ENCODE data around the gene FAAP20.

Gene FAAP20, protein sequence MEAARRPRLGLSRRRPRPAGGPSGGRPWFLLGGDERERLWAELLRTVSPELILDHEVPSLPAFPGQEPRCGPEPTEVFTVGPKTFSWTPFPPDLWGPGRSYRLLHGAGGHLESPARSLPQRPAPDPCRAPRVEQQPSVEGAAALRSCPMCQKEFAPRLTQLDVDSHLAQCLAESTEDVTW

DNA sequence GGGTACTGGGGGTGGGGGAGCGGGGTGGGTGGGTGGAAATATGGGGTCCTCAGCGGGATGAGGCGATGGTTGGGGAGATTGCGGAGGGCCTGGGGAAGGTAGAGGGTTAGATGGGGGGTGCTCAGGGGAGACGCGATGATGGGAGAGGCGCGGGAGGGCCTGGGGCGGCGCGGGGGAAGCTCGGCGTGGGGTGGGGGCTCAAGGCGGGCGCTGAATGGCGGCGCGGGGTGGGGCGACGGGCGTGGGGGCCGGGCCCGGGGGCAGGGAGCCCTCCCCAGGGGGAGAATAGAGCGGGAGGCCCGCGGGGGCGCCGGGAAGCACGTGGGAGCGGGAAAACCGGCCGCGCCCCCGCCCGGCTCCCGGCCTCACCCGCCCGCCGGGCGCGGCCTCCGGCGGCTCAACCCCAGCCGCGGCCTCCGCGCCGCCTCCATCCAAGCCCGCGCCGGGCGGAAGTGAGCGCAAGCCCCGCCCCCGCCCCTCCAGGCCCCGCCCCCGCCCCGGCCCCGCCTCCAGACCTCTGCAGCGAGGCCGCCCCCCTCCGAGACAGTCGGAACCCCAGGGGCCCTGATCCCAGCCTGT, at the start of gene FAAP20:
Gene FAAP20, minus strand, starts transcription at position 454 of the 579 bp plus-strand sequence. Its CDS starts 23 bp downstream, at position 431.
- H3K4me3 Mint-ChIP-seq = peak within 1 kb of the TSS; percentile 82
- peaks cover 42% of the 10 kb centered on the region for H3K4me1 Mint-ChIP-seq (ENCODE audit: low read depth)
- peak within 1 kb of the TSS; percentile 88 for H3K27ac Mint-ChIP-seq
- peaks cover 4% of the 10 kb centered on the region for H3K36me3 Mint-ChIP-seq (ENCODE audit: low read depth)
- H3K9me3 Mint-ChIP-seq = no peaks in the 10 kb centered on the region
- H3K27me3 Mint-ChIP-seq = no peaks in the 10 kb centered on the region

DNA sequence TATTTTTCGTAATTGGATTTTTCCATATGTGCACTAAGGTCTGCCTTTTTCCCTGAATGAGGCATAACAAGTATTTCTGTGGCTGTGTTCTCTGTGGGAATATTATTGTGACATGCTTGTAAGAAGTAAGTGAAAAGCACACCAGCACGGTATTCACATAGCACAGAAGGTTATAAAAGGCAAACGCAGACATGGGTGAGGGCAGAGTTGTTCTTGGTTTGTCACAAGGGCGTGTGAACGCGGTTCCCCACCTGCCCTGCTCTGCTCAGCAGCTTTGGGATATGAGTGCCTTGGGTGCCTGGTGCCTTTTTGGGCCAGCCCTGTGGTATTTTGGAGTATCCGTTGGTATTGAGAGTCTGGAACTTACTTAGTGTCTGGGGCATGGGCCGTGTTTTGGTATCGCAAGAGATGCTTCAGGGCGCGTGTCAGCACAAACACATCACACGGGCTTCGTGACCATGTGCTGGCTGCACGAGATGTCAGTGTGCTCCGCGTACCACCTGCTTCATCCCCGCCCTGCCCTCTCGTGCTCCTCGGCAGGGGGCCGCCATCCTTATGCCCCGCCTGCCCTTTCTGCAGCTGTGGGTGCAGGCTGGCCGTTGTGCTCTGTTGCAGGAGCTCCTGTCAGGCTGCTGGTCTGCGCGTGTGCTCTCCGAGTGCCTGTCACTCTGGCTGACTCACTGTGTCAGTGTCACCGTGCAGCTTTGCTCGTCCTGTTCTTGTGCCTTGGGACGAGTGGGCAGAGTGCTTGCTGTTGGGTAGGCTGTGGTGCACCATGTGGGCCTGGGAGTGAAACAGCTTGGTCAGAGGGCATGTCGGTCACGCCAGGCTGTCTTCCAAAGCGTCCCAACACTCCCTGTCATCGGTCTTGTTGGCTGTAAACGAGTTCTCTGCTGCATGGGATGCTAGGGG, 48.5 kb upstream of the FAAP20 start:
- Mint-ChIP-seq H3K4me1 (ENCODE audit: low read depth) (peaks cover 86% of the 10 kb centered on the region), H3K27ac (no peak overlapping the region), H3K27me3 (no peaks in the 10 kb centered on the region), H3K9me3 (no peaks in the 10 kb centered on the region), H3K4me3 (no peak overlapping the region), H3K36me3 (ENCODE audit: low read depth) (peaks cover 25% of the 10 kb centered on the region)

DNA sequence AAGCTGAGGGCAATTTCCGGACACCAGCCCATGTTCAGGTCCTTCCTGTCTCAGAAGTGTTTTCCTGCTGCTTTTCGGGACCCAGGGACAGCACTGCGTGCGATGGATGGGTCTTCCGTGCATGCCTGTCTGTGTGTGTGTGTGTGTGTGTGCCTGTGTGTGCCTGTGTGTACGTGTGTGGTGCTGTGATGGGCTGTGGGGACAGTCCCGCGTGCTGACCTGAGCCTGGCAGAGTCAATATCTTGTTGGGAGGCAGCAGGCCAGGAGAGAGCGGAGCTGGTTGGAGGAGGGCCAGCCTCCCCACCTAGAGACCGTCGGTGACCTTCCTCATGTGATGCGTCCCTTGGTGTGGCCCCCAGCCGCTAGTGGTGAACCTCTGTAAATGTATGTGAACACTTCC, 47.2 kb upstream of the FAAP20 start:
- Mint-ChIP-seq H3K4me1 (ENCODE audit: low read depth) (peaks cover 86% of the 10 kb centered on the region), H3K9me3 (no peaks in the 10 kb centered on the region), H3K4me3 (no peak overlapping the region), H3K27me3 (no peaks in the 10 kb centered on the region), H3K27ac (peak overlapping the region; percentile 9), H3K36me3 (ENCODE audit: low read depth) (peaks cover 25% of the 10 kb centered on the region)

DNA sequence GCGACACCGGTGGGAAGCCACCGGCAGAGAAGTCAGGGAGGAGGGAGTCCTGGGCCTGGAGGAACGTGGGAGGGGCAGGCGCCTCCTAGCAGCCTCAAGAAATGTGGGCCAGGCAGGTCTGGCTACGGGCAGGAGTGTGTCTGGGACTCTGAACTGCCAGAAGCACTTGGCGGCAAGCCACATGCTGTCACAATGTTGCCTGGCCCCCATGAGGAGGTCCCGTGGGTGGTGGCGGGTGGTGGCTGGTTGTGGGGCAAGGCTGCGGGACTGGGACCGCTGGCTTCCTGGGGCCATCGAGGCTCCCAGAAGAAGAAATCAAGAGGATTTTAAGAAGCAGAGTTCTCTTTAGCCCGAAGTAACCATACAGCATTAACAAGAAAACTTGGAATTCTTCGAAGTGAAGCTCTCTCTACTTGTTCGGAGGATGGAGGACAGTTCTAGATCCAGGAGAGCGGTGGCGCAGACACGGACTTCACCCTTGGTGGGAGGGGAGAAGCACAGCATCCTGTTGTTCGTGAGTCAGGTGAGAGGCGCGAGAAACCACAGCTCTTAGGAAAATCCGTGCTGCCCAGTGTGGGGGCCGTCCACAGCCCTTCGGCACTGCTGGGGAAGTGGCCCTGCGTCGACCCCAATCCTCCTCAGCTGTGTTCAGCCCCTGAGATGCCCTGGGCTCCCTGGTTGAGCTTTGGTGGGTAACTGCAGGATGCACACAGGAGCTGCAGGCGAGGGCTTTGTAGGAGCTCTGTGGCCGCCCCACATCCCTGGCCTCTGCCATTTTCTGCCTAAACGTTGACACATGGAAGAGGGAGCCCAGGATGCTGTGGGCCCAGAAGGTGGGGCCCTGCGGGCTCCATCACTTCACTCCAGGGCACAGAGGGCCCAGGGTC, 45.9 kb upstream of the FAAP20 start:
- Mint-ChIP-seq H3K36me3 (ENCODE audit: low read depth) (peaks cover 25% of the 10 kb centered on the region), H3K9me3 (no peaks in the 10 kb centered on the region), H3K4me3 (peak overlapping the region; percentile 30)

DNA sequence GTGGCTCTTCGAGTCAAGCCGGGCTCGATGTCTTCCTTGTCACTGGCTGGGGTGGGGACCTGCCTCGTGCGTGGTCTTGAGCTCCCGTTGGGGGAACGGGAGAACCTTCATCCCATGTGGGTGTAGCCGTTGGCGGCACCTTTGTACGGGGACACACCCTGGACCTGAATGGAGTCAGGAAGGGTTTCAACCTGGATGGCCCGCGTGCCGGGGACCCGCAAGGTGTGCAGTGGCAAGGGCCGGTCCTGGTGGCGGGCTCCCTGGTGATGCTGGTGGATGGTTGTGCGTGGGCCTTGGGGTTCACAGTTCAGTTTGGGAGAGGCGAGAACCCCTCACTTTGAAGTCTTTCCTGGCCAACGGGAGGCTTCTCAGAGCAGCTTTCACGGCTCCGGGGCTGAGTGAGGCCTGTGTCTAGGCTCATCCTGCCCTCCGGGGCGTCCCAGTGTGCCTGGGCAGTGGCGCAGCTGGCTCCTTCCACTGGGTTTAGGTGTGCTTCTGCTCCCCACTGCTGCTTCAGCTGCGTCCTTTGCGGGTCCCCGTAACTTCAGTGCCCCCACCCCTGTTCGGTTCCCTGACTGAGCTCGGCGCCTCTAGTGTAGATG, 44.9 kb upstream of the FAAP20 start:
- no peaks in the 10 kb centered on the region for H3K9me3 Mint-ChIP-seq
- H3K27ac Mint-ChIP-seq = peak overlapping the region; percentile 65
- no peaks in the 10 kb centered on the region for H3K27me3 Mint-ChIP-seq
- peak overlapping the region; percentile 26 for H3K4me3 Mint-ChIP-seq
- peaks cover 25% of the 10 kb centered on the region for H3K36me3 Mint-ChIP-seq (ENCODE audit: low read depth)
- peaks cover 89% of the 10 kb centered on the region for H3K4me1 Mint-ChIP-seq (ENCODE audit: low read depth)

More for the DNA sequence above, 45.9 kb upstream of the FAAP20 start:
- Mint-ChIP-seq H3K4me1 (ENCODE audit: low read depth) (peaks cover 89% of the 10 kb centered on the region), H3K27me3 (no peaks in the 10 kb centered on the region), H3K27ac (peak overlapping the region; percentile 65)

DNA sequence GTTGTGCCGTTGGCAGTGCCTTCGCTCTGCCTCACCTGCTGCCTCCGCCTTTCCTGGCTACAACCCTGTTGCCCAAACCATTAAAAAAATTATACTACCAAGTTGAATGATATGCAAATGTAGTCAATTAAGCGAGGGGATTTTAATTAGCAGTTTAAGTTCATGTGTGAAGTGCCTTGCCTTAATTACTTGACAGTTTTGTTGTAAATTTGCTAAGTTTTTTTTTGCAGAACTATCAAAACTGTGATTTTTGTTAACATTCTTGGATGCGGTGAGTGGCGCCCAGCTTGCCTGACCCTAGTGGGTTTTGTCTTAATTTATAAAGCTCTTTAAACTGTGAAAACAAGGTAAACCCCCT, 44.4 kb upstream of the FAAP20 start:
- peaks cover 91% of the 10 kb centered on the region for H3K4me1 Mint-ChIP-seq (ENCODE audit: low read depth)
- H3K27ac Mint-ChIP-seq = peak overlapping the region; percentile 36
- H3K36me3 Mint-ChIP-seq (ENCODE audit: low read depth) = peaks cover 25% of the 10 kb centered on the region
- no peak overlapping the region for H3K4me3 Mint-ChIP-seq
- no peaks in the 10 kb centered on the region for H3K27me3 Mint-ChIP-seq
- no peaks in the 10 kb centered on the region for H3K9me3 Mint-ChIP-seq

DNA sequence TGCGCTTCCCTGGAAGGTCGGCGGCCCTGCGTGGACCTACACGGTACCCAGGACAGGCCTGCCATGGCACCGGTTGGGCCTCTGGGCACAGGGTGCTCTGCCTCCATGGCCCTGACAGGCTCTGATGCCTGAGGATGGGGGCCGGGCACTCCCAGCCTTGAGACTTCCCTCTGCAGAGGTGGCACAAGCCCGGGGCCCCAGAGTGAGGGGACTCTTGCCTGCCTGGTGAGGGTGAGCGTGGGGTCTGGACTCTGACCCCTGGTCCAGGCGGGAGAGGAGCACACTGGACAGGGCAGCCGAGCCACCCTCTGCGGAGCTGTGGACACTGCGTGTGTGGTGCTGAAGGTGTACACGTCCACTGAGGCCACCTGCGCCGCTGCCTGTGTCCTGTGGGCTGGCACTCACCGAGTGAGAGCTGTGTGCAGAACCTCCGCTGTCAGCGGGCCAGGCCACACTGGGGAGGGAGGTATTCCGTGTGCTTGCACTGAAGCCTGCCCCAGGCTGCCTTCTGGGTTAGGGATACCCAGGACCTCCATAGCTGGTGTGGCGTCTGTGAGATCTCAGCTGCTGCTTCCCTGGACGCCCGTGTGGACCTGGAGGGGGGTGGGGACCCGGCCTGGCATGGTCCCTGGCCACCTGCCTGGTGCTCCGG, 43.9 kb upstream of the FAAP20 start:
- H3K27ac Mint-ChIP-seq = no peak overlapping the region
- H3K4me3 Mint-ChIP-seq = no peak overlapping the region
- H3K36me3 Mint-ChIP-seq (ENCODE audit: low read depth) = peaks cover 21% of the 10 kb centered on the region
- peaks cover 91% of the 10 kb centered on the region for H3K4me1 Mint-ChIP-seq (ENCODE audit: low read depth)
- no peaks in the 10 kb centered on the region for H3K9me3 Mint-ChIP-seq
- H3K27me3 Mint-ChIP-seq = no peaks in the 10 kb centered on the region

DNA sequence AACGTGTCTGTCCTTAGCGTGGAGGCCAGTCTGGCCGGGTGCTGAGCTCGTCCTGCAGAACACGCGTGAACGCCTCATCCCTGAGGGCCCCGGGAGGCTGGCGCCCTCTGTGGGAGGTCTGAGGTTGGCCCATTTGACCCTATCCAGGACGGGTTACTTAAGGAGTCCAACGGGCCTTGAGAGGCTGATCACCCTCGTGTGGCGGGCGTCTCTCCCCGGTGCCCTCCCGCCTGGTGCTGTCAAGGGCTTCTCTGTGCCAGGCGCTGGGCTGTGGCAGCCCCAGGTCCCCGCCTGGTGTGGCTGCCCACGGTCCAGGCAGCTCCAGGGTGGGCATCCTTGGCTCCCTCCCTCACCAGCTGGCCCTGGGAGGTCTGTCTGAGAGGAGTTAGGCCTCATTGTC, 43.2 kb upstream of the FAAP20 start:
- Mint-ChIP-seq H3K27ac (peak overlapping the region; percentile 58), H3K4me1 (ENCODE audit: low read depth) (peaks cover 90% of the 10 kb centered on the region), H3K36me3 (ENCODE audit: low read depth) (peaks cover 17% of the 10 kb centered on the region), H3K27me3 (no peaks in the 10 kb centered on the region), H3K9me3 (no peaks in the 10 kb centered on the region), H3K4me3 (peak overlapping the region; percentile 37)

DNA sequence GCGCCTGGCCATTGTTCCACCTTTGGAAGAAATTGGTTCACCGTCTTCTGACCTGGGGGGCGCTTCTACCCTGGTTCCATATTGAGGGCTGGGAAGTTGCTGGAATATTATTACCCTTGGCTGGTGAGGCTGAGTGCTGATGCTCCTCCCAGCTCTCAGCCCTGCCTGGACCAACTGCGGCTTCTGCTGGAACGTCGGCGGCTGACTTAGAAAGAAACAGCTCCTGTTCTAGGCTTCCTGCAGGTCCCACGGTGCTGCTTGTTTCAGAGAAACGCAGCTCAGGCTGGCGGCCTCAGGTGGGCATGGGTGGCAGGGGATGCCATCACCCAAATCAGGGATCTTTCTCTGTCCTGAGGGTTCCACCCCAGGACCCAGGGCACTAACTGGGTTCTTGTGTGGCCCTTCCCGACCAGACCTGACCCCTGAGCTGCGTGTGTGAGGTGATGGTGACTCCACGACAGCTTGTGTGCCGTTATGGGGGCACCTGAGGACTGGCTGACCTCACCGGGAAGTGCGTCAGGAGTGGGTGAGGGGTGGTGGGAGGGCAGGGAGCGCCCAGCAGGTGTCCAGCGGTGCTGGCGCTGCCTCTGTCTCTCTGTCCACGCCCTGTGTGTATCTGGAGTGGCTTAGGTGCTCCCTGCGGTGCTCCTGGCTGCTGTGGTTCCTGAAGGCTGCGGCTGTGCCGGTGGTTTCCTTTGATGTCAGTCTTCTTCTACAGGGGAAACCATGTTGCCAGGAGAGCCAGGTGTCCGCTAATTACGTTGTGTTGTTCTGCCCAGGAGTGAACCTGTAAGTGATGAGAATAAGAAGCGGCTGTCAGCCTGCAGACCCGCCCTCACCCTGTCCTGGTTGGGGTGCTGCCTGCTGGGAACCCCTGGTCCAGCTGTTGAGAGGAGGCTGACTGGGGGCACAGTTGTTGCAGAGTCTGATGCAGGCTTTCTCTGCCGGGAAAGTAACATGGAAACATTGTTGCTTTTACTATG, 42.4 kb upstream of the FAAP20 start:
- Mint-ChIP-seq H3K4me3 (peak overlapping the region; percentile 37), H3K36me3 (ENCODE audit: low read depth) (peaks cover 11% of the 10 kb centered on the region), H3K27me3 (no peaks in the 10 kb centered on the region), H3K9me3 (no peaks in the 10 kb centered on the region), H3K4me1 (ENCODE audit: low read depth) (peaks cover 90% of the 10 kb centered on the region), H3K27ac (peak overlapping the region; percentile 58)

DNA sequence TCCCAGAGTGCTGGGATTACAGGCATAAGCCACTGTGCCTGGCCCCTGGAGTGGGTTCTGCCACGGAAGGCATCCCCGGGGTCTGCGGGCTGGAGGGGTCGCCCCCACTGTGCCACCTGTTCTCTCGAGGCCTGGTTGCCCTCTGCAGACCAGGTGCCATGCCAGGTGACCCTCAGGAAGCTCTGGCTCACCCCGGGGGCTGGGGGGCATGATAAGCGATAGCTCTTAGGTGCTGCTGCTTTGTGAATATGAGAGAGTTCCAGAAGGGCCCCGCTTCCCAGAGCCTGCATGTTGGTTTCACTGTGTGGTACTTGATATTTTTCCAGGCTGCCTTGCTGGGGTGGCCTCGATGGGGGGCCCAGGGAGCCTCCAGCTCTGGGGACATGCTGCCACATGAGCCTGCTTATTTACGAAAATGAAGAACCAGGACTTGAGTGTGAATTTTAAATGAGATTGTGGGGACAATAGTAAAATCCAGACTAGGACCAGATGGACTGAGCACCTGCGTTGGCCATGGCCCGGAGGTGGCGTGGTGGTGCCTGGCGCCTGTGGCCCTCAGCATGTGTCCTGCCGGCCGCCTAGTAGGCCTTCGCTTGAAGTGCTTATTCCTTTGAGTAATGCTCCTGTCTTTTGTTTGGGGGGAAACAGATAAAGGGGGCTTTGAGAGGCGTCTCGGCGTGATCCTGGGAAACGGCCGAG, 40.9 kb upstream of the FAAP20 start:
- Mint-ChIP-seq H3K27me3 (no peaks in the 10 kb centered on the region), H3K4me1 (ENCODE audit: low read depth) (peaks cover 89% of the 10 kb centered on the region), H3K9me3 (no peaks in the 10 kb centered on the region), H3K4me3 (peak overlapping the region; percentile 37), H3K36me3 (ENCODE audit: low read depth) (peaks cover 8% of the 10 kb centered on the region), H3K27ac (peak overlapping the region; percentile 56)

DNA sequence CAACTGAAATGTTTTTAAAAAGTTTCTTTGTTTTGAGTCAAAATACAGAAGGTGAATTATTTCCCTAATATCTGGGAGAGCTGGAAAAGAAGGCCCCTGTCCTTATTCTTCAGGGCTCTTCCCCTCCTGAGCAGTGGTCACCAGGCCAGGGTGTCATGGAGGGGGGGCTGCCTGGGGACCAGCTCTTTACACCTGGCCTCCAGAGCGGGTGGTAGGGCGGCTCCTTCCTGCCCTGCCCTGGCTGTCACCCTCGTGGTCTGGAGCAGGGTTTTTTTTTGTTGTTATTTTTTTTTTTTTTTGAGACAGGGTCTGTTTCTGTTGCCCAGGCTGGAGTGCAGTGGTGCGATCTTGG, 40.2 kb upstream of the FAAP20 start:
- Mint-ChIP-seq H3K4me3 (peak overlapping the region; percentile 71), H3K4me1 (ENCODE audit: low read depth) (peaks cover 82% of the 10 kb centered on the region), H3K27ac (peak overlapping the region; percentile 80), H3K9me3 (no peaks in the 10 kb centered on the region), H3K36me3 (ENCODE audit: low read depth) (peaks cover 7% of the 10 kb centered on the region), H3K27me3 (no peaks in the 10 kb centered on the region)

DNA sequence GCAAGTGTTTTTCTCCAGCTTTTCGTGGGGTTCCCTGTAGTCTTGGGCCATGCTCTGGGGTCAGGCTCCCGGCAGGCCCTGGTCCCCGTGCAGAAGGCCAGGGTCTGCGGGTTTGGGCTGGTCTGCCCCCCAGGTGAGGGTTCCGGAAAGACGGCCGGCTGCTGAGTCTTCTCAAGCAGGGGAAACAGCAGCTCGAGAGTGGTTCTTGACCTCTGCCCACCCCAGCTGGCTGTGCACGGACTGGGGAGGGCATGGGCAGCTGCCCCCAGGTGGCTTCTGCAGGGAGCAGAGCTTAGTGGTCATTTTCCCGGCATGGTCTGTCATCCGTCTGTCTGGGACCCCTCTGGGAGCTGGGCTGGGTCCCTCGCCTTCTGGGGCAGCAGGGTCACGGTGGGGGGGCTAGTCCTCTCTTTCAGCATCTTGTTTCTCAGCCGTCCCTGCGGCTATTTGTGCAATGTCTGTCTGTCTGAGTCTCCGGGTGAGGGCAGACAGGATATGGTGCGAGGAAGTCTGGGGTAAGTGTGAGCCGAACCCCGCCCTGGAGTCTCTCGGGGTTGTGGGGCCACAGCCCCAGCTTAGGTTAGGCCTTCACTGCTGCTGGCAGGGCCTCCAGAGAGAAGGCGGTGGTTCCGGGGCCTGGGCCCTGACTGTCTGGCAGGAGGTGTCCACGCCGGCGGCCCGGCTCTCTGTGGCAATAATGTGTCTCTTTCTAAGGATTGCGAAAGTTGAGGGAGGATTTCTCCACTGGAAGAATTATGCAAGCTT, 39.6 kb upstream of the FAAP20 start:
- Mint-ChIP-seq H3K27ac (peak overlapping the region; percentile 80), H3K4me3 (peak overlapping the region; percentile 71), H3K9me3 (no peaks in the 10 kb centered on the region), H3K36me3 (ENCODE audit: low read depth) (peaks cover 7% of the 10 kb centered on the region), H3K4me1 (ENCODE audit: low read depth) (peaks cover 77% of the 10 kb centered on the region), H3K27me3 (no peaks in the 10 kb centered on the region)
